Stimulated activated CD8-positive, alpha-beta memory T cell treated with anti-CD3 and anti-CD28 coated beads, Interleukin-4, amount 100 ng/mL, for 4 hours (primary cell): Measurements from ENCODE around the gene RASSF8.

ENCODE experiments used
- DNase-seq, 2 donors: peaks; one replicate each; pipeline ENCODE4 v3.0.0-alpha.2; 2020; ENCODE audit warnings: low read depth in 2 of 2, low spot score in 1 of 2

RASSF8 gene, protein sequence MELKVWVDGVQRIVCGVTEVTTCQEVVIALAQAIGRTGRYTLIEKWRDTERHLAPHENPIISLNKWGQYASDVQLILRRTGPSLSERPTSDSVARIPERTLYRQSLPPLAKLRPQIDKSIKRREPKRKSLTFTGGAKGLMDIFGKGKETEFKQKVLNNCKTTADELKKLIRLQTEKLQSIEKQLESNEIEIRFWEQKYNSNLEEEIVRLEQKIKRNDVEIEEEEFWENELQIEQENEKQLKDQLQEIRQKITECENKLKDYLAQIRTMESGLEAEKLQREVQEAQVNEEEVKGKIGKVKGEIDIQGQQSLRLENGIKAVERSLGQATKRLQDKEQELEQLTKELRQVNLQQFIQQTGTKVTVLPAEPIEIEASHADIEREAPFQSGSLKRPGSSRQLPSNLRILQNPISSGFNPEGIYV

DNA sequence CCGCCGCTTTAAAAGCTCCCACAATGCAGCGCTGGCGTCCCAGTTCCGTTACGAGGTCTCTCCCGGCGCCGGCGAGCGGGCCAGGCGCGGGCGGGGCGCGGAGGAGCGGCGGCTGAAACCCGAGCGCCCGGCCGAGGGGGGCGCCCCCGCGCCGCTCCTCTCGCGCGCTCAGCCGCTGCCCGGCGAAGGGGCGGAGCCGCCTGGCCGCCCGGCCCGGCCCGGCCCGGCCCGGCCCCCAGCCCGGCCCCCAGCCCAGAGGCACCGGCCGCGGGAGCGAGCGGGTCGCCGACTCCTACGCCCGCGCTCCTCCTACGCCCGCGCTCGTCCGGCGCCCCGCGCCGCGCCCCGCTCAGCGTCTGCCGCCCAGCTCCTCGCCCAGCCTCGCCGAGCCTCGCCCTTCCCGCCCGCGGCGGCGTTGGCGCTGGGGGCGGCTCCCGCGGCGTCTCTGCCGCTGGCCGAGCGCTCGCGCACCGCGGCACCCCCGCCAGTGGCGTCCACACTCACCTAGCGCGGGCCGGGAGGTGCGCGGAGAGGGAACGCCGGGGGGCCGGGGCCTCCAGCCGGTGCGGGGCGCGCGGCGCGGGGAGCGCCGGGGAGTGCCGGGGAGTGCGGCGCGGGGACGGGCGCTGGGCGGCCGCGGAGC is at the start of gene RASSF8:
TSS of gene RASSF8 (plus strand) at position 255 of the 643 bp plus-strand sequence. CDS start 96,662 bp downstream, outside the sequence.
- DNase-seq = no peak

DNA sequence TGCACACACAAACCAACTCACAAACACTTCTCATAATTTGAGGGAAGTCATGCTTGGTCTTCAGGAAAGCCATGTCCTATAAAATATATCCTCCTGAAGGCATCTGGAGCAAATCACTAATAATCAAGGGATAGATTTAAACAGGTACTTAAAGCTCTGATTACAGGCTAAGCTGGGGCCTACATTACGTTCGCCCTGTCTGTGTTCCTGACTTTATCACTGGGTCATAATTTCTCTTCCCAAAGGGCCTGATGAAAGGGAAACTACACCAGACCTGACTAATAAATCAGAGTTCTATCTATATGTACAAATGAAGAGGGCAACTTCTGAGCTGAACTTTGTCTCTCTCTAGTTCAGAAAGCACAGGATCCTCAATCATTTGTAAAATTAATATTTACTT is 43.9 kb upstream of the RASSF8 start:
- DNase-seq = no peak

- no peak for DNase-seq
Observed at GRCh38 chr12:25924491-25925001, 33.9 kb upstream of the RASSF8 start.

DNA sequence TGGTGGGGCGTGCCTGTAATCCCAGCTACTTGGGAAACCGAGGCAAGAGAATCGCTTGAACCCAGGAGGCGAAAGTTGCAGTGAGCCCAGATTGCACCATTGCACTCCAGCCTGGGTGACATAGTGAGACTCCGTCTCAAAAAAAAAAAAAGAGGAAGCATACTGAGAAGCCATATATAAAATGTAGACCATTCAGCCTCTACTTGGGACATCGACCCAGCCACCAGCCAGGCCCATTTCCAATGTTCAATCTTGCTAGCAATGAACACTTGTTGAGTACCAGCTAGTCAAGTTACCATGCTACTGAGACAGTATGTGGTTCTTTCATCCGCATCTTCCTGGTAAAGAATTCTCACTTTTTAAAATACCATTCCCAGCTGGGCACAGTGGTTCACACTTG is 33.4 kb upstream of the RASSF8 start:
- no peak for DNase-seq

DNA sequence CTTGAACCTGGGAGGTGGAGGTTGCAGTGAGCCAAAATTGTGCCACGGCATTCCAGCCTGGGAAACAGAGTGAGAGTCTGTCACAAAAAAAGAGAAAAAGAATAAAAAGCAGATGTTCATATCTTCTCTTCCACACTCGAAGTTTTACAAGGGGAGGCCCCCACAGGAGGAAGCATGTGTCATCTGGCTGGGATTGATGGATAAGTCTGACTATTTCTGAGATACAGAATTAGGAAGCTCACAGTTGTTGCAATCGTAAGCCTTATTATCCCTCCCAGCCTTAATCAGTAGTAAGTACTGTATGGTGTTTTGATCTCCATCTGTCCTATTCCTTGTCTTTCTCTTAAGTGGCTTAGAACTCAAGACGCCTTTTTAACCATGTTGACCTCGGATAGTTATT is 31.9 kb upstream of the RASSF8 start:
- DNase-seq = no peak

DNA sequence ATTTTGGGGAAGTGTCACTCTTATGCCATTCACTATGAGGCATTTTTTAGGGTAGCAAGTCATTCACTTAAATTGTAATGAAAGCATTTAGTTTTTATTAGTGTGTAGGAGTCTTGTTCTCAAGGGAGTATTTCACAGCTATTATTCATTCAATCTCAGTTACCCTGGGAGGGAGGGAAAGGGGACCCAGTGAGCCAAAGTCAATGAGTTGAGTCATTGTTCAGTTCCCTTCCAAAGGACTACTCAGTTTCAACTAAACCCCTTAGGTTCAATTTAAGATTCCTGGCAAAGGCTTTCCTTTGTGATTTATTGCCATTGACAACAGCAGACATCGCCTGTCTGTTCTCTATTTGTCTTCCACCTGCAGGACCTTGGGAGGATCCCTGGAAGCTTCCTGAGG is 29.3 kb upstream of the RASSF8 start:
- no peak for DNase-seq

GRCh38 chr12:25932971-25933370 is 25.5 kb upstream of the RASSF8 start:
- no peak for DNase-seq

DNA sequence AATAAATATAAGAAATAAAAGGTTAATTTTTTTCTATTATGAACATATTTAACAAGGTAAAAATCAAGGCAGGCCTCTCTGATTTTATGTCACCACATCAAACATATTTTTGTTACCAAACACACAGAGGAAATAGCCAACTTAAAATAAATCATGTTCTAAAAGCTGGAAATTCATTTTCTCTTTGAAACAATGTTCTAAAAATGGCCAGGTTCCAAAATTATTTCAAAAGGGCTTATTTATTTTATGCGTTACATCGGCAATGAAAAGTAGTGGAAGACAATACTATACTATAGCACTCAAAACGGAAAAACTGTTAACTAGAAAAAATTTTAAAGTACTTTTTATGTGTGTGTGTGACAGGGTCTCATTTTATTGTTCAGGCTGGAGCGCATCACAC is 24.0 kb upstream of the RASSF8 start:
- no peak for DNase-seq

DNA sequence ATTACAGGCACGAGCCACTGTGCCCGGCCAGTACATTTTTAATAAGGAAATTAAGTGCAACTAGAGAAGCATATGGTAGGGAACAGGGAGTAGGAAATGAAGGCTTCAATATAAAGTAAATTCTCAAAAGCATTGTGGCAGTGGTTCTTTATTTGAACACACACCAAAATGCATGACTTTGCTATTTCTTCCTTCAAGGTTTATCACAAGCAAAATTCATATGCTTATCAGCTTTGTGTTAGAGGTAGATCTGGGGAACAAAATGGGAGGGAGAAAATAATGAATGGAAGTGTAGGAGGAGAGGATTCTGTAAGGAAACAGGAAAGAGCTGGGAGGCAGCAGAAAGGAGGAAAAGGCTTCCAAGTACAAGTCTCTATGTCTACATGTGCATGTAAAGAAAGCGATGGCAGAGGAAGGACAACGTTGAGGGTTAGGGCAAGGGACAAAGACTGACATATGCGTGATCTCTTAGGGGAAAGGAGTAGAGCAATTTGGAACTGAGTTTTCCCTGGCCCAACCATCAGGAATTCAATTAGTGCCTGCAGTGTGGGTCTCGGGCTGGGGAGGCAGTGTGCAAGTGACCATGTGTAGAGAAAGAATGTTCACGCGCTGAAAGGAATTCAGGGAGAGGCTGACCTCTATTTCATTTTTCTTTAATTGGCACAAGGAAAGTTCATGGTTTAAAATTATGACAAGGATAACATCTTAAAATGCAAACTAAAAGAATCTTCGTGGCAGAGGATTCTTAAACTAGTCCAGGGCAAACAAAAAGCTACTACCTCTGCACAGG is 22.9 kb upstream of the RASSF8 start:
- no peak for DNase-seq

GRCh38 chr12:25937096-25937495 is 21.4 kb upstream of the RASSF8 start:
- no peak for DNase-seq

GRCh38 chr12:25938581-25938980 is 19.9 kb upstream of the RASSF8 start:
- DNase-seq = no peak

DNA sequence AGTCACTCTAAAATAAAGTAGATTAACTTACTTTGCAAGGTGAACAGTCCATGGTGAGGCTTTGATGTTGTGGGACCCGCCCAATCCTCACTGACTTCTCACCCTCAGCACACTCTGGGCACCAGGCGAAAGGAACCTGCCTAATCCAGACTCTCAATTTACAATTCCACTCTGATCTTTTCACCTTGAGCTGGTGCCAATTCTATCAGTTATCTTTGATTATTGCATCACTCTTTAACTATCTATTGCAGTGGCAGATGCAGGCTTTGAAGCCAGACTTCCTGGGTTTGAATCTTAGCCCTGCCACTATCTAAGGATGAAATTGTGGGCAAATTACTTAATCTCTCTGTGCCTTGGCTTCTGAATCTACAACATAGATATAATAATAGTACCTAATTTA is 18.9 kb upstream of the RASSF8 start:
- DNase-seq = no peak

DNA sequence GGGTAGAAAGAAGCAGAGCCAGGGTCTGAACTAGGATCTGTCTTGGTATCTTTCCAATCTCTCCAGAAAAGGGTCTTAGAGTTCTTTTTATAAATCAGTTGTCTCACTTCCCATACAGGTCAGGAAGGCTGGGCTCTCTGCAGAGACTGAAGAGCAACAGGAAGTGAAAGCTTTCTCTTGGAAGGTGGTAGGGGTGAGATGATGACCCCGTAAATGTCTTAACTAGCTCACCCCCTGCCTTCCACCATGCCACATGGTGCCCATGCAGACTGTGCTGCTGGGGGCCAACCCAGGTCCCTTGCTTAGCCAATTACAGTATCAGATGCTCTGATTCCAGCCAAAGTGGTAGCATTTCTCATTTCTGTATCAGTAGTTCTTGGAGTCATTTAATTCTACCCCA is 17.6 kb upstream of the RASSF8 start:
- no peak for DNase-seq

DNA sequence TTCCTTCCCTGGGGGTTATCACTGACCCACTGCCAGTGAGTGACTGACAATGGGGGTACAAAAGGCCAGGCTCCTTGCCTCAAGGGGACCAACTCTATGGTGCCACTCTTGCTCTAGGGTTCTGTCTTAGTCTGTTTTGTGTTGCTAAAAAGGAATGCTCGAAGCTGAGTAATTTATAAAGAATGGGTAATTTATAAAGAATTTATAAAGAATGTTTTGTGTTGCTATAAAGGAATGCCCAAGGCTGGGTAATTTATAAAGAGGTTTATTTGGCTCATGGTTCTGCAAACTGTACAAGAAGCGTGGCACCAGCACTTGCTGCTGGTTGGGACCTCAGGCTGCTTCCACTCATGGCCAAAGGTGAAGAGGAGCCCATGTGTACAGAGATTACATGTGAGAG is 15.8 kb upstream of the RASSF8 start:
- DNase-seq = no peak

DNA sequence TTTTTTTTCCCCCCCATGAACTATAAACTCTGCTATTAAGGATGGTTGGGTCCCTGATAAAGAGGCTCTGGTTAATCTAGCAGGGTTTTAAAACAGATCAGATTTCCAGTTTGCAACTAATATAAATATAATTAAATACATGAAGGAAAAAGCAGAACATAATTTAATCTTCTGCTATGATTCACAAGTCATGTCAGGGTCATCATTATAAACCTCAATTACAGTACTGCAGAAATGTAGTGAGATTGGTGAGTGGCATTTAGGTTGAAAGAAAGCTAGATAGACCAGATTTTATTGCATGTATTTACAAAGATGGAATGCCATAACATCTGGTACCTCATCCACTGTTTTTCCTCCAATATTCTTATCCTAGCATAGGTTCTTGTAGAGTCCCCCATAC is 14.5 kb upstream of the RASSF8 start:
- no peak for DNase-seq

GRCh38 chr12:25949343-25949742 is 9.1 kb upstream of the RASSF8 start:
- DNase-seq = no peak

DNA sequence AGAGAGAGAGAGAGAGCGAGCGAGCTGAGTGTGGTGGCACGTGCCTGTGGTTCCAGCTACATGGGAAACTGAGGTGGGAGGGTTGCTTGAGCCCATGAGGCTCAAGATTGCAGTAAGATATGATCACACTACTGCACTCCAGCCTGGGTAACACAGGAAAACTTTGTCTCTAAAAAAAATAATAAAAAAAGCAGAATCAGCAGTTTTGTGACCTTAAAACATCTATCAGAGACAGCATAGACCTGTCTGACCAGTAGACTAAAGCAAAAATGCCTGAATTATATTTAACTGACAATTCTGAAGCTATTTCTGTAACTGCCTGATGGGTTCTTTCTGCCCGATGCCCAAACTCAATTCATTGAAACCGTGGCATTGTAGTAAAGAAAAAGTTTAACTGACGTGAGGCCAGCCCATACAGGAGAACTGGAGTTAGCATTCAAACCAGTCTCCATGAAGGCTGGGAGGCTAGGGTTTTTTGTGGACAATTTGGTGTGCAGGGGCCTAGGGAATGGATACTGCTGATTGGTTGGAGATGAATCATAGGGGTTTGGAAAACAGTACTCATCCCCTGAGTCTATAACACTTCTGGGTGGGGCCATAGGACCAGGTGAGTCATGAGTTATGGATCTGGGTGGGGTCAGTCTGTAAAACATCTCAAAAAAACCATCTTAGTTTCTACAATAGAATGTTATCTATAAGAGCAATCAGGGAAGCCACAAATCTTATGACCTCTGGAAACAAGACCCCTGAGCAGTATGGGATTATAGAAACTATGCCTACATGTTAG is 8.0 kb upstream of the RASSF8 start:
- DNase-seq = no peak

DNA sequence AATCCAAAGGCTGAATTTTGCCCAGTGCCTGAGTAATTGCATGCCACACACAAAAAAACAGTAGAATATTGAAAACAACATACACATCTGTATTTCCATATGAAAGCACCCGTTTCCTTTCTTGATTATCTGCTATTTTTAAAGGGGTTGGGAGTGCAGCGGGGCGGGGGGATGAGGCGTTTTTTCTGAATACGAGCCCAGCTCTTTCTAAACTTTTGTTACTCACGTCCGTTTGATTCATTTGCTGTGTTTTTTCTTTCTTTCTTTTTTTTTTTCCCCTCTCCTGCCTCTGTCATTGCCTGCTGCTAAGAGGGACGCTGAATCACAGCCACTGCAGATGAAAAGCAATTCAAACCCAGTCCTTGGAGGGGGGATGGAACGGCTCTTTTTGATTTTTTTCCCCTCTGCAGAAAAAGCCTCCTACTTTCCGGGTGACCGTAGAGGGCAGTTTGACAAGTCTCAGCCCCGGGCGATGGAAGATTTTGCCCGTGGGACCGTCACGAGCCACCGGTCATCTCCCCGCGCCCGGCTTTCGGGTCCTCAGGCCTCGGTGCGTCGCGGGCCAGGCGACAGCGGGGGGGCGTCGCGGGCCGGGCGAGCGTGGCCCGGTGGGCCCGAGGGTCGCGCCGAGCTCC is 572 bp upstream of the RASSF8 start:
- DNase-seq = no peak

DNA sequence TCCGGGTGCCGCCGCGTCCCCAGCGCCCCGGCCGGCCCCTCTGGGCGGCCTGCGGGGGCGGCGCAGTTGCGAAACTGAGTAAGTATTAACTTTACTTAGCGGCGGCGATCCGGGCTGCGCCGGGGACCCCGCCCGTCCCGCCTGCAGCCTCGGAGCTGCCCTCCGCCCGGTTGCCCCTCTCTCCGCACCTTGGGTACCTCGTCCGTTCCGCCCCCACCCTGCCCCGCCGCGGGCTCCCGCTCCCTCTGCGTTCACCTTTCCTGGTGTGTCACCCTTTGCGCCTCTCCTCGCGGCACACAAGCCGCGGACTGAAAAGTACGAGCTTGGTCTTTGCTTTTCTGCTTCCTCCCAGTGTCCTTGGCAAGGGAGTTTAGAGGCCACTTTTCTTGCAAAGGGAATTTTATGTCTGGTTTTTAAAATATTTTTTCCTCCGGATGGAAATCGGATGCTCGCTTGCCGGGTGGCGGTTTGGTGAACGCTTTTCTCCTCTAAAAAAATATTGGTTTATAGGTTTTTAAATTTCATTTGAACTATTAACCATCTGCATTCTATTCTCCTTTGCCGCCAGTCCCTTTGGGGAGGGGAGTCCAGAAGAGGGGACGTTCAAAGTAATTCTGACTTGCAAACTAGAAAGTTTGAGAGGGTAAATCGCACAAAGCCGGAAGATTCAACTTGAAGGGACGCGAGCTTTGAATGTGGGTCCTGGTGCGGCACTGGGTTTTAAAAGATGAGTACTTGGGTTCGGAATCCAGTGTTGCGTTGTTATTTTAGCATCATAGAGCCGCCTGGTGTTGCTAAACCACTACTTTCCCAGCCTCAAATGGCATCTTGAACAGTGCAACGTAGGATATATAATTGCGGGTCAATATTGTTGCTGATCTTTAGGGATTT is 834 bp downstream of the RASSF8 start:
- no peak for DNase-seq

DNA sequence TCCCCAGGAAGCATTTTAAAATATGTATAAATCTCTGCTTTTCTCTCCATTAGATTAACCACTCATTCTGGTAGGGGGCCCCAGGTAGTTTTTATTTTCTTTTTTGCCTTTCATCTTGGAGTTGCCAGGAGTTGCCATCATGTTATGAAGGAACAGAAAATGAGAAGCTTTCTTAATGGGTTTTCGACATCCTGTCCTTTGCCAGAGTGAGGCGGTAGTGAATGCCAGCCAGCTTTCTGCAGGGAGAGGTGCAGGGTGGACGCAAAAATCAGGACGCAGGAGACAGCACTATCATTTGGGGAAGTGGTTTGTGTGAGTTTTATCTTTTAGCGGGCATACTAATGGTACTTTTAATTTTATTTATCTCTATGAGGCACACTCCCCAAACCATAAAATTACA is 1.7 kb downstream of the RASSF8 start:
- no peak for DNase-seq
